Thyroid gland (tissue), 4 donors: Measurements from ENCODE around the gene DZANK1.

Source experiments
- POLR2A ChIP-seq, 2 donors: fragments of 450-650 bp; IDR thresholded peaks; one replicate each; pipeline ENCODE4 v1.6.1; 2017; ENCODE audit warnings: antibody characterized with exemption in 2 of 2, mild to moderate bottlenecking in 2 of 2, moderate library complexity in 1 of 2
- TF ChIP-seq, protein P1 (sequence below), 6 experiments: fragments of 200-600 bp in 3 of 6; fragments of 450-650 bp in 3 of 6; sonication (generic) in 3 of 6; IDR thresholded peaks; one replicate each; pipeline ENCODE4 v1.5.1; 2016 to 2019; ENCODE audit warnings: antibody characterized with exemption in 6 of 6, mild to moderate bottlenecking in 2 of 6, inconsistent platforms in 1 of 6, moderate library complexity in 1 of 6

DNA sequence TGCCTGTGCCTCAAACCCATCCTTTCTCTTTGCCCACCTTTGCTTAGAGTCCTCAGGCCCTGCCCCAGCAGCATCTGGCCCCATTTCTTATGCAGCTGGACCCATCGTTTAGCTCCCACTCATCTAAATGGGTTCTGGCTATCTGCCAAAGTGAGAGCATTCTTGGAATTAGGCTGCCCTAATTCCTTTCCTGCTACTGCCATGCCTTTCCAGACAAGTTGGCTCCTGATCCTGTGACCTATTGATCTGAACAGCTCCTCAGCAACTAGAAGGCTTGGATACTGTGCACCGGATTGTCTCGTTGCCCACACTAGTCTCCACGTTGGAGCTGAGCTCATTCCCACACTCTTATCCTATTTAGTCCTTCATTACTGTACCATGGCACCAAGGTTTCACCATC, 22.9 kb downstream of the DZANK1 start:
- TF ChIP-seq, protein P1, sequence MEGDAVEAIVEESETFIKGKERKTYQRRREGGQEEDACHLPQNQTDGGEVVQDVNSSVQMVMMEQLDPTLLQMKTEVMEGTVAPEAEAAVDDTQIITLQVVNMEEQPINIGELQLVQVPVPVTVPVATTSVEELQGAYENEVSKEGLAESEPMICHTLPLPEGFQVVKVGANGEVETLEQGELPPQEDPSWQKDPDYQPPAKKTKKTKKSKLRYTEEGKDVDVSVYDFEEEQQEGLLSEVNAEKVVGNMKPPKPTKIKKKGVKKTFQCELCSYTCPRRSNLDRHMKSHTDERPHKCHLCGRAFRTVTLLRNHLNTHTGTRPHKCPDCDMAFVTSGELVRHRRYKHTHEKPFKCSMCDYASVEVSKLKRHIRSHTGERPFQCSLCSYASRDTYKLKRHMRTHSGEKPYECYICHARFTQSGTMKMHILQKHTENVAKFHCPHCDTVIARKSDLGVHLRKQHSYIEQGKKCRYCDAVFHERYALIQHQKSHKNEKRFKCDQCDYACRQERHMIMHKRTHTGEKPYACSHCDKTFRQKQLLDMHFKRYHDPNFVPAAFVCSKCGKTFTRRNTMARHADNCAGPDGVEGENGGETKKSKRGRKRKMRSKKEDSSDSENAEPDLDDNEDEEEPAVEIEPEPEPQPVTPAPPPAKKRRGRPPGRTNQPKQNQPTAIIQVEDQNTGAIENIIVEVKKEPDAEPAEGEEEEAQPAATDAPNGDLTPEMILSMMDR (IDR thresholded peaks at IDR 0.05) = no peak
- TF ChIP-seq POLR2A (IDR thresholded peaks at IDR 0.05) = no peak
